CD4-positive, alpha-beta T cell treated with Interleukin-10 for 1 hour (primary cell): Measurements from ENCODE around the gene ASIC2.

ENCODE experiments used
- DNase-seq: peaks from one replicate; pipeline ENCODE4 v3.0.0-alpha.2; 2020

Gene ASIC2

DNA sequence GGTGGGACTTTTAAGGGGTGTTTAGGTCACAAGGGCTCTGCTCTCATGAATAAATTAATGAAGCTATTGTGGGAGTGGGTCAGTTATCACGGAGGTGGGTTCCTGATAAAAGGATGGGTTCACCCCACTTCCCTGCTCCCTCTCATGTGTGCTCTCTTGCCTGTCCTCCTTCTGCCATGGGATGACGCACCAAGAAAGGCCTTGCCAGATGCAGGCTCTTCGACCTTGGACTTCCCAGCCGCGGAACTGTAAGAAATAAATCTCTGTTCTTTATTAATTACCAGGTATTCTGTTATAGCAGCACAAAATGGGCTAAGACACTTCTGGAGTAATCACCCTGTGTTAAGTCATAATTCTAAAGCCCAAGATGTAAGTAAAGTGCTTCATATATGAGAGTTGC lies 141.5 kb downstream of the ASIC2 start:
- DNase-seq, result no peak

DNA sequence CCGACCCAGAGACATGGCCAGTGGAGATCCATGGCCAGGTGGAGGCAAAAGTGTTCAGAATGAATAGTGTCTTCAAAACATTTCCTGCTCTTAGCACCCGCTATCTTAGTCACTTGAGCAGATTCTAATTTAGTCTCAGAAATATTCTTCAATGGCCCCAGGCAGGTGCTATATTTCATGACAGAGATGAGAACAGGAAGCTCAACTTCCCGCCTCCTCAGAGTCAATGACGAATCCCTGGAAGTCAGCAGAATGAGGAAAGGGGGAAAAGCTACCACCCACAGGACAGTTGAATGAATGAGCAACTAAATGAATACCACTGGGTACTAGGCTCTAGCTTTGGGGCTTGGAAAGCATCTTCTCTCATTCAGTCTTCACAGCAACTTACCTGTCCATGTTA lies 147.2 kb downstream of the ASIC2 start:
- DNase-seq, result no peak

DNA sequence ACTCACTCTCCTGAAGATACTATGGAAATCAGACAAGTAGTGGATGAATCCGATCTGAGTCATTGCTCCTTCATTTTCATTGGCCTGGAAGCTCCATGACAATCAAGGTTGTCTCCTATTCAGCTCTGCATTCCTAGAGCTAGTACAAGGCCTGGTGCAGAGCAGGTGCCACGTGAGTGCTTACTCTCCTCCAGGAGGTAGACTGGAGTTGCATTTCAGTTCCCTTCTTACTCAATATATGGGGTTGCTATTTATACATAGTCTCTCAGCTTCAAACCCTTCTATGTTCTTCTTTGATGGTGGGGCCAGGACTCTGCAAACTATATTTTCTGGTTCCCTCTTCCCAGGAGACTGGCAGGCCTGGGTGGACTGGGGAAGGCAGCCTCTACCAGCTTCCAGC lies 148.3 kb downstream of the ASIC2 start:
- DNase-seq, result no peak

DNA sequence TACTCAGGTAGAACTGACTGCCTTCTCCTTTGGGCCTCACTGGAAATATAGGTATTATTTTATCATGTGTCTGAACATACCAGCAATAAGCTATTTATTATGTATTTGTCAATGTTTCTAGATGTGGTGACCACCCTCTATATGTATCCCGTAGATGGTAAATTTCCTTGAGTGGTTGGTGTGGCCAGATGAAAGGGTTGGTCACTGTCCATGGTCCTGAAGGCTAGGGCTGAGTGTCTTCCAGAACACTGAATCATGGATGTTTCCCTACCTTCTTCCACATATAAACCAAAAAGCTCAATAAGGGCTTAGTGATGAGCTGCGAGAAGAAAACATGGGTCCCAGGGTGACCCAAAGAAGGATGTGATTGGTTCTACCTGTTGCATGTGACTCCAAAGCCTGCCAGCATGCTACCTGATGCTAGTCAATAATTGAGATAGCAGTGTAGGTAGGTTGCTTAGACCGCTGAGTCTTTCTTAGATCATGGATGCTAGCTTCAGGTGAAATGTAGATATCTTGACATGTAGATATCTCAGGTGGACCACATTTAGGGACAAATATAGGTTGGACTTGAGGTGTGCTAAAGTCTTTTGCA lies 150.3 kb downstream of the ASIC2 start:
- DNase-seq, result no peak

DNA sequence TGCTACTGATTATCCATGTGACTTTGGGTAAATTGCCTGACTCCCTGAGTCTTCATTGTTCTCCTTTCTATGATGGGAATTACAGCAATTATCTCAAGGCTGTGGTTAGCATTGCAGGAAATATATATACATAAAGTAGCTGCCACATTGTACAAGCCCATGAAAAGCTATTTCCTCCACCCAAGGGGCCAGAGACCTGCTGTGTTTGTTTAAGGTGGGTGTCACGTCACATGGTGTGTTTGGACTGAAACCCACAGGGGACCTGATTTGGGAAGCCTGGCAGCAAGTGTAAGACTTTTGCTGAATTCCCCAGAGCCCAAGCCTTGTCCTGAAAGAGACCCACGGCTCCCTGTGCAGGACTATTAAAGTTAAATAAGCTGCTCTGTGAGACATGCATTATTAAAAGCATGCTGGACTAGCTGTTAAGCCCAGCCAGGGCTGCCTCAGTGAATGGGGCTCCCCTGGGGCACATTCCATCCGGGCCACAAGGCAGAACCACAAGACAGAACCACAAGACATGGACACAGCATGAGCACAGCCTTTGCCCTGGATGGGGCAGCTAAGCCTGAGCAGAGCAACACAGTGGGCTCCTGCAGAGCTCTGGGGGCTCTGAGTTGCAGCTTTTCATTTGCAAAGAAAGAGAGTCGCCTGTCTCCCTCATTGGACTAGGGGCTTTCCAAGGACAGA lies 152.5 kb downstream of the ASIC2 start:
- no peak for DNase-seq

DNA sequence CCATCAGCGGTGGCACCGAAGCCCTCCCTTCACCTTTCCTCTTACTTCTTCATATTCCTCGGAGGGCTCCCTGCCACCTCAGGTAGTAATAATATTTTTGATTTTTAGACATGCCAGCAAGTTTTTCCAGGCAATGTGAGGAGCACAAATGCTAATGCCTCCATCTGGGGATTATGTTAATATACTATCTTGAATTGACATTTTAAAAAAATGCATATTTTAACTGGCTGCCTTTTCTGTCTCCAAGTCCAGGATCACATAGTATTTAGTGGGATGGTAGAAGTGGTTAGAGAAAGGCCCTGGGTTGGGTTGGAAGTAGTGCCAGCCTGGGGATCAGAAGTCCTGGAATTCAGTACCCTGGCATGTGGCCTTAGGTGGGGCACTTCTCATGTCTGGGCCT lies 154.5 kb downstream of the ASIC2 start:
- no peak for DNase-seq

DNA sequence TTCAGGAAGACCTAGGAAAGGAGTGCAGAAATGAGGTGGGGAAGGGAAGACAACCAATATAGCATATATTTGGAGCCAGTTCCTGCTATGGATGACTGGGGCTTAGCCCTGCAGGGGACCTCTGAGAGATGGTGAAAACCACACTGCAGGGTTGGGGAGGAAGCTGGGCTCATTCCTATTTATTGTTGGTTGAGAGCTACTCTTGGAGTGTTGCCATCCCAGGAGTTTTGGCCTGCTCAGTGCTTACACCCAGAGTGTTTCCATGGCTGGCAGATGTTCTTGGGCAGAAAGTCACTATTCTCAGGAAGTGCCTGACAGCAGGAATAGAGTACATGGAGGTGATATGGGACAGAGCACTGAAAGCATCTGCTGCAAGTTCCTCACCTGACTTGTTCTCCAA lies 155.7 kb downstream of the ASIC2 start:
- DNase-seq, result no peak

DNA sequence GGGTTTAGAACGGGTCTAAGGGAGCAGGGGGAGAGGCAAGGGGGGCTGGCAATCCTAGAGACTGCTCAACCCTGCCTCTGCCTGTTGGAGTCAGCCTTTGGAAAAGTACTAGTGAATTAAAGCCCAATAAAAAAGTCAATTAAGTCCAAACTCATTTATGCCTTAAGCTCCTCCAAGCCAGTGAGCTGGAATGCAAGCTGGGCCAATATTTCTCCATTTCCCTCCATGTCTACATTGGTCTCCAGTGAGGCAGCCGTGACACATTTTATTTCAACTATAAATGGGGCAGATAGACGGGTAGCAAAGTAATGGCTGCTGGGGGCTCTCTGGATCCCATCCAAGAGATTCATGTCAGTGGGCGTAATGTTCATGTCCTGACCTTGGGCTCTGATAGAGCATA lies 157.4 kb downstream of the ASIC2 start:
- no peak for DNase-seq

DNA sequence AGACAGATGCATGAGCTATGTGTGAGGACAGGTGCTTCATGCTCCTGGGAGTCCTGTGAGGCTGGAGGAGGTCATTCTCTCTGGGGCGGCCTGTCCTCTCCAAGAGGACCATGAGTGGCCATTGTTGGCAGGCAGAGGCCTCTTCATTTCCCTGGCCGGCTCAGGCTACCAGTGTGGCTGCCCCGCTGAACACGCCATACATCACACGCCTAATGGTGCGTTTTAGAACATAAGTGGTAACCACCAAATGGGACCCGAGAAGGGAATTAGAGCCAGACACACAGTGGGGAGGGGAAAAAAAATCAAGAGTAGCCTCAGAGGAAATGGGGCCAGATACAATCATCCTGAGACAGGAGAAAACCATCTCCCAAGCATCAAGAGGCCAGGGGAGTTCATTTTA lies 161.5 kb downstream of the ASIC2 start:
- no peak for DNase-seq

DNA sequence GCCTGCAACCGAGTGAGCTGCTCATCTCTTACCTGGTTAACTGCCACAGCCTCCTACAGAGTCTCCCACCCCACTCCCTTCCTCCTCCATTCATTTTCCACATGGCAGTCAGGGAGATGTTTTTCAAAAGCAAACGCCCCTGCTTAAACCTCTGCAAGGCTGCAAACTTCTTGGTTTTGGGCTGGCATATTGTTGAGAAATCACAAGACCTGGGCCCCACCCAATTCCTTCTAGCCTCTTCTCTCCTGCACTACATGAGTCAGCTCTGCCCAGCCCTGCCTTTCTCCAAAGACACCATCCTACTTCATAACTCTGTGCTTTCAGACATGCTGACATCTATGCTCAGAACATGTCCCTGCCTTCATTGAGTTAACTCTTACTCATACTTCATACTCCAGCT lies 165.4 kb downstream of the ASIC2 start:
- no peak for DNase-seq

DNA sequence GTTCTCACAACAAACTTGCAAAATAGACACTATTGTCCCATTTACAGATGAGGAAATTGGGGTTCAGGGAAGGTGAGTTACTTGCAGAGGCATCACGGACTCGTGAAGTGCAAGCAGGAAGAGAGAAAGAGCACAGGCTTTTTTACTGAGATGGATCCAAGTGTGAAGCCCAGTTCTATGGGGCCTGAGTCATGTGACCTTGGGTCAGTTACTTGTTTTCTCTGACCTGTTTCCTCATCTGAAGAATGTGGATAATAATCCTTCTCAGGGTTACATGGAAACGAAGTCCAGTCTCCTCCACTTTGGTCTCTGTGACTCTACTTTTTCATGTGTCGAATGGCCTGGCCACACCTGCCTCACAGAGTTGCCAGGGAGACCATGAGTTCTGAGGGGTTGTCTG lies 167.0 kb downstream of the ASIC2 start:
- DNase-seq, result no peak

DNA sequence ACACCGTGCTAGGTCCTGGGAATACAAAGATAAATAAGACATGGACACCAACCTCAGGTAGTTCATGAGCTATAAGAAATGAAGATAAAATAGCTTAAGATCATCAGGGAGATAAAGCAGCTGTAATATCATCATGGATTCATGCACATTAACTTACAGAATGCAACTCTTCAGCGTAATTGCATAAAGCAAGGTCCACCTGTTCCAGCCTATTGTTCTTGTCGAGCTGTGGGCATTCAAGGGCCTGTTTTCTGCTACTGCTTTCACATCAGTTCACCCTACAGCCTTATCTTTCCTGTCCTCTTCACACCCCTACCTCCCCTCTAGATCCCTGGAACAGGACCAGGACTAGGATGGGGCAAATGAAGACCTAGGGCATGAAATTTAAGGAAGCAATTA lies 167.5 kb downstream of the ASIC2 start:
- no peak for DNase-seq

DNA sequence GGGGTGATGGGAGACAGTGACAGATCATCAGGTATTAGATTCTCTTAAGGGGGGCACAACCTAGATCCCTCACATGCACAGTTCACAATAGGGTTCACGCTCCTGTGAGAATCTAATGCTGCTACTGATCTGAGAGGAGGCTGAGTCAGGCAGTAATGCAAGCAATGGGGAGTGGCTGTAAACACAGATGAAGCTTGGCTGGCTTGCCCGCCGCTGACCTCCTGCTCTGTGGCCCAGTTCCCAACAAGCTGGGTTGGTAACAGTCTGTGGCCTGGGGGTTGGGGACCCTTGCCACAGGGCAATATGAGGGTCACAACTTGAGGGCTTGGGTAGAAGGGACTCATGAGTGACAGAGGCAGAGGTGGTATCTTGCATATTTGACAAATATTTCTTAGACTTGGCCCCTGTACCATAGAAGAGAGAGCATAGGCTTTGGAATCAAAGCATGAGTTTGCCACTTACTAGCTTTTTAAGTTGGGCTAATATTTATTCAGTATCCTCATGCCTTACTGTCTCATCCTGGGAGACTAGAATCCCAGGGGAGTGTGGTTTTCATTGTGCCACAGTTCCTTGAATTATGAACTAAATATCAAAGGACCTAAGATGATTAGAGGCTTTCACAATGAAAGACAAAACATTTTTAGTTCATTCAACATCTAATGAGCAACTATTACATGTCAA lies 168.1 kb downstream of the ASIC2 start:
- DNase-seq, result no peak

DNA sequence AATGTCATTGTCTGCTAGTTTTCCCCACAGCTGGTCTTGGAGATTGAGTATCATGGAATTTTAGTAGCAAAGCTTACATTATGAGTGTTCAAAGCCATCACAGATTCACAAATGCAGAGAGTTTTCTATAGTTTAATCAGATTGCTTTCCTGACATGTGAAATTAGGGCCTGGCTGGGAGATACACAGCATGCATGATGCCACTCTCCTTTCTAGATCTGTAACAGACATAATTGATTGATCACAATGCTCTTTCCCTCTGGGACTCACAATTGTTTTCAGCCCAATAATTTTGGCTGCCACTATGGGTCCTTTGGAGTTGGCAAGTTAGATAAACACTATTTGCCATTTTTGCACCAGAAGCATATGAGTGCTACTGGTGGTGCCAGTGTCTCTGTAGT lies 168.9 kb downstream of the ASIC2 start:
- no peak for DNase-seq

DNA sequence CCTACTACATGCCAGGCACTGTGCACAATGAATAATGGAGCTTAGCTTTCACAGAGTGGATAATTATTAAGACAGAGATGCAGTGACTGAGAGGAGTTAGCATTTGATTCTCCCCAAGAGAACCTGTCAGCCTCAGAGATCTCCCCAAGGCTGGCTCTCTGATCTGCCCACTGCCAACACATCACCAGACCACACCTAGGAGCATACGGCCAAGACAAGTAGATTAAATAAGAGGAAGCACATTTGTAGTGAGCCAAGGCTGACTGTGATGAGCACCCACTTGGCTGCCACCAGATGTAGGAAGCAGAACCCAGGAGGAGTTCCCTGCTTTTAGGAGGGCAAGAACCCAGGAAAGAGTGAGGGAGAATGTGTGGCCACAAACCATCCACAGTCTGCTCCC lies 171.3 kb downstream of the ASIC2 start:
- DNase-seq, result no peak

DNA sequence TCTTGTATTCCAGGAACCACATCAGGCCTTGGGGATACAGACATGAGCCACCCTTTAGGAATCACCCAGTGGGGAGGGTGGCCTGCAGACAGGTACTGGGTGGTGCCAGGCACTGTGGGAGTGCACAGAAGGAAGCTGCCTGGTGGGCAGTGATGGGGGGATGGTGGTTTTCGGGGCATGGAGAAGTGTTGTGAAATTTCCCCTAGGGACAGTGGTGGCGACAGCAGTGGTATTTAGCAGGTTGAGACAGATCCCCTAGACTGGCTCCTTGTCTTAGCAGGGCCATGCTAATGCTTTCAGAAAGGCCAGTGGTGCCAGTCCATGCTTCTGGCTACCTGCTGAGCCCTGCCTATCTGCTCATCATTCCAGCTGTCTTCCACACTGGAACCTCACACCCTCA lies 171.8 kb downstream of the ASIC2 start:
- DNase-seq, result no peak

DNA sequence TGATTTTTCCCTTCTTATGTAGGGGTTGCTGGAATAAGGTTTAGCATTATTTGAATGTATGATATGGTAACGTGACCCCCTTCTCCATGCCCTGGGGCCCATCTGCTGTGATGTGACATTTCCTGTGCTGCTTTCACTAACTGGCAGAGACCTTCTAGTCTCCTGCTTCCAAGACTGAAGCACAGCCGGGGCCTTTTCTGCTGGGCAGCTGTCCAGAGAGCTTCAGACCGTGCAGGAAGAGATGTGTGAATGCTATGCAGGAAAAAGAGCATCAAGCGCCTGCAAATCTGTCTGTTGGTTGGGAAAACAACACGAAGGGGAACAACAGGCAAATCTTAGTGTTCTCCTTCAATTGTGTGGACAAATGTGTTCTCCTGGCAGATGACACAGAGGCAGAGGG lies 173.0 kb downstream of the ASIC2 start:
- no peak for DNase-seq

DNA sequence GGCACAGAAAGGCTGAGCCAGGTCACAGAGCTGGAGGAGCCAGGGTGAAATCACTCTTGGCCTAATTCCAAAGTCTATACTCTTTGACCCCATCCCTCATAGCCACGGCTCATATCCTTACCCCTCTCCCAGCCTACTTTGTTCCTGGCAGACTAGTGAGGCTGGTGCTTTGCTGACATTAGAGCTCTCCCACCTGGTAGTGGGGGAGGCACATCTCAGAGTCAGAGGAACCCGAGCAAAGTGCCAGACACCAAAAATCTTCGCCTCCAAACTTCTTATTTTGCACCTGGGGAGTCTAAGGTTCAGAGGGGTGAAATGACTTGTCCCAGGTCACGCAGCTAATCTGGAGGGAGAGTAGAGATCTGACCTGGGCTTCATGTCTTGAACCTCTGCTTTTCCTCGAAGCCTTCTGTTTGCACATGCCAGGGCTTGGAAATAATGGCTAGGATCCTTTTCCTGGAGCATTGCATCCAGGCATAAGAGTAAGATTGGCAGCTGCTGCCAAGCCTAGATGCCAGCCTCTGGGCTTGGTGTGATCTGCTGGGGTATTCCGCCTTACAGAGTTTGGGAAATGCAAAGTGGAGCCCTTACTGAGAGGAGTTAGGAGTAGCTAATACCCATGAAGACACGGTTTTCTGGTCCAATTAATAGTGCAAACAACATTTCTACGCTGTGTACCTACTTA lies 174.6 kb downstream of the ASIC2 start:
- no peak for DNase-seq

DNA sequence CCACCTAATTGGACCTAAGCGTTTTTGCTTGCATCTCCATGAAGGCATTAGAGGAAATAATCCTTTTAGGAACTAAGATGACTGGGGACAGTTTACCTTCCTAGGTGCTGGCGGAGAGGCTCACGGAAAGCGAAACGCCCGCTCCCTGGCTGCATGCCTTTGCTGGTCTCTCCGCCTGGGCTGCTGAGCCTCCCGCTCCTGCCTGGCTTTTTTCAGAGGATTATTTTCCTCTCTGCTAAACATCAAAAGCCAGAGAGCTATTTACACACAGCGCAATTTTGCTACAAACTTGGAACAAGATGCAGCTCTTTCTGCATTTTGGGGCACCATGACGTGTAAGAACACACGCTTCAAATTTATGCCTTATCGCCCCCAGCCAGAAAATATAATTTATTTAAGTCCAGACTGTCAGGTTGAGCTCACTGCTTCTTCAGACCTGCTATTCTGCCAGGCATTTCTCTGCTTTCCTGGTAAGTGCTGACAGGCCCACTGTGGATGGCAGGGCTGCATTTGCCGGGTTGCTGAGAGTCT lies 177.0 kb downstream of the ASIC2 start:
- DNase-seq, result no peak

DNA sequence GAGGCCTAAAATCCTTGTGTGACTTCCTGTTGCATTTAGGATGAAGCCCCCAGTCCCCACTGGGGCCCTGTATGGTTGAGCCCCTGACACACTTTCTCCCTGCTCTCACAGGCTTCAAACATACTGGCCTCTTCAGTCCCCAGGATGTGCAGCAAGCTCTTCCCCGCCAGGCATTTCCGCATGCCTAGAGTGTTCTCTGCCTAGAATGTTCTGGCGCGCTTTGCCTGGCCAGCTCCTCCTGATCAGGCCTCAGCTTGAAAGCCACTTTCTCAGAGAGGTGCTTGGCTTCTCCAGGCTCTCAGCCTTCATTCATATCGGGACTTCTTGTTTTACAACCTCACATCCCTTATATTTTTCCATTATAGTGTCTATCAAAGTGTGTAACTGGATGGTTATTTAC lies 177.7 kb downstream of the ASIC2 start:
- DNase-seq, result no peak

DNA sequence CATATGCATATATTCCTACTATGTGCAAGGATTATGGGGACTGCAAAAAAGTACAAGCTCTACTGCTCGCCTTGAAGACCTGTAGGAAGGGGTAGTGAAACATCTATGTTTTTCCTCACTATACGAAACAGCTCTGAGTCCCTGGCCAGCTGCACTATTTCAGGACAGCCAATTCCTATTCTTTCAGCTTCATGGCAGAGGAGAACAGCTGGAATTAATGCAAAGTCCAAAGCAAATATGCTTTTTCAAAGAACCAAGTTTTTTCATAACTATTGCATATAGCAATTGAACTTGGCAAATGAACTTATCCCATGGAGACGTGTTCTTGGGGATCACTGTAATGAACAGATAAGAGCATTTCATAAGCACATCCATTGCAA lies 179.1 kb downstream of the ASIC2 start:
- no peak for DNase-seq

DNA sequence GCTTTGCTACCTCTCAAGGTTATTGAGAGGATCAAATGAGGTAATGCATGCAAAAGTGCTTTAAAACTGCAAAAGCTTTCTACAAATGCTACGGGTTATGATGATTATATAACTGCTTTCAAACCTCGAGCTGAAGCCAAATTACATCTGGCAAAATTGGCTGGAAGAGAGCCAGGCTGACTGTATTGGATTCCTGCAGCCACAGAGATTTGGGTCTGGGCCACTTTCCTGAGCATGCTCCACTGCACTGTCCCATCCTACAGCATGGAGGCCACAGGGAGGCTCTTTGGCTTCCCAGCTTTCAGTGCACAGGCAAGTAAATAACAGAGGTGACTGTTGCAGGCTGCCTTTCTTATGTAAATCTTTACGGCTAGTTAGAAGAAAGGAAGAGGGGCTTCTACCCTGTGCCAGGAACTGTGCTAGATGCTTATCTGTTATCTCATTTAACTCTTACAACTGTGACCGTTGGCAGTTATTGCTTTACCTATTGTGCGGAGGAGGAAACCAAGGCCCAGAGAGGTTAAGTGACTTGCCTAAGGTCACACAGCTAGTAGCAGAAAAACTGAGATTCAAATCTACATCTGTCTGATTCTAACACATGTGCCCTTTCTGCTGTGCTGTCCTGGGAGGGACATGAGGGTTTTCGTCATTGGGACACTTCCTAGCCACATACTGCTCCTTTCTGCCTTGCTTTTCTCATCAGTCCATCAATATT lies 179.7 kb downstream of the ASIC2 start:
- no peak for DNase-seq

DNA sequence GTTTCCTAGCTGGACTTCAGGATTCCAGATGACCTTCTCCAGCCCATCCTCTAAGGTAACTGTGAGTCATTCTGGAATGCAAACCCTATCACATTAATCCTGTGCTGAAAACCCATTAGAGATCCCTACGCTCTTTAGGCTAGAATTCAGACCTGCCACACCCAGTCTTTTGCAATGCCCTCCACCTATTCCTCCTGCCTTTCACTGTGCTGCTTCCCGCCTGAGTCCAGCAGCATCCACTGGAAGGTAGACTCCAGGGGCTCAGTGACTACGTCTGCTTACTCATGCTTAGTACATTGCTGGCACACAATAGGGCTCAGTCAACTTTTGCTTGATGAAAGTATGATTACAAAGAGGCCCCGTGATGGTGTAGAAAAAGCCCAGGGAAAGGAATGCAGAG lies 180.3 kb downstream of the ASIC2 start:
- no peak for DNase-seq
